Measurements from ENCODE around the gene NEDD4L. TPM values are rescaled to one million over a fixed set of nuclear protein-coding genes. Genes with fewer than 3 reads are reported as not detected.
"Not testable (repeated sequence)": the region's sequence is repeated elsewhere in the genome, so short reads cannot be mapped to it uniquely, and the experiment has no call there.

Gene NEDD4L
- polyA plus RNA-seq, 1 donor = 140 TPM

DNA sequence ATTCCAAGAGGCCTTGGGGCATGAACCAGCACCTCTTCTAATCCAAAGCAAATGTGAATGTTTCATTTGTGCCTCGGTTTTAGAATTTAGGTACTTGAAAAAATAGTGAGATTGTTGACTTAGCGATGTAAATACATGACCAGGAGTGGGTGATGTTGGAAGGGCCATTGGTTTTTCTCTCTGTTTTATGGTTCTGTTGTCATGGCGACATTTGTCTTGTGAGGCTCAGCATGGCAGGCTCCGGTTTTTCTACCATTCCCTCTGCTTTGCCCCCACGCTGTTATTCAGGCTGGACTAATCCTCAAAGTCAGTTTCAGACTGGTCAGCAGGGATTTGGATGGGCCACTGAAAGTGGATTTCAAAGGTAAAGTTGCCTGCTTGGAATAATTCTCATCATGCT is 329.5 kb downstream of the NEDD4L start:
- DNase-seq = no peak

- no peak for DNase-seq
Observed at GRCh38 chr18:58375051-58375450, 331.0 kb downstream of the NEDD4L start.

GRCh38 chr18:58378411-58379379 is 334.7 kb downstream of the NEDD4L start:
- no peak for DNase-seq

DNA sequence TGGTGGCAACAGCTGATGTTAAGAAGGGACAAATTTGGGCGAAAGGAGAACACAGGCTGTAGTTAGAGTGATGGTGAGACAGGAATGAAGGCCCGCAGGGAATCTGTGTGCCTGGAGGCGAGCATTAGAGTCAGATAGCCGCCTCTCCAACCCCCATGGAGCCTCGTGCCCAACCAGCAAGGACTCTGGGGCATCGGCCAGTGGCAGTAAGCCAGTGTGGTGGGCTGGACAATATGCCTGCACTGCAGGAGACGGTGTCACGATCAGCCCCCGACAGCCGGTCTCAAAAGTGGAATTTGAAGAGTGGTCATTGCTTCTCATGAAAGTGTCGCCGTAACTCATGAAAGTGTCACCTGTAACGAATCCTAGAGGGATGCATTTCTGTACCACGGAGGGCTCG is 335.4 kb downstream of the NEDD4L start:
- DNase-seq = no peak

DNA sequence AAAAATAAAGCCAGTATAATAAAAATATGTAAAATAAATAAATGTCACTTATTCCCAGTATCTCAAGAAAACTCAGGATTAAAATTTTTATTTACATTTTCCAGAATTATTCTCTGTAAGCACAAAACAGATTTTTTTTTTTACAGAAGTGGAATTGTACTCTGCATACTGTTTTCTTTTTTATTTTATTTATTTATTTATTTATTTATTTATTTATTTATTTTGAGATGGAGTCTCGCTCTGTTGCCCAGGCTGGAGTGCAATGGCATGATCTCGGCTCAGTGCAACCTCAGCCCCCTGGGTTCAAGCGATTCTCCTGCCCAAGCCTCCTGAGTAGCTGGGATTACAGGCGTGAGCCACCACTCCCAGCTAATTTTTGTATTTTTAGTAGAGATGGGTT is 336.1 kb downstream of the NEDD4L start:
- DNase-seq = not testable (repeated sequence)

- DNase-seq = no peak
Observed at GRCh38 chr18:58381676-58382411, 337.8 kb downstream of the NEDD4L start.

- no peak for DNase-seq
Observed at GRCh38 chr18:58382446-58382845, 338.4 kb downstream of the NEDD4L start.

GRCh38 chr18:58385472-58385871 is 341.4 kb downstream of the NEDD4L start:
- no peak for DNase-seq

DNA sequence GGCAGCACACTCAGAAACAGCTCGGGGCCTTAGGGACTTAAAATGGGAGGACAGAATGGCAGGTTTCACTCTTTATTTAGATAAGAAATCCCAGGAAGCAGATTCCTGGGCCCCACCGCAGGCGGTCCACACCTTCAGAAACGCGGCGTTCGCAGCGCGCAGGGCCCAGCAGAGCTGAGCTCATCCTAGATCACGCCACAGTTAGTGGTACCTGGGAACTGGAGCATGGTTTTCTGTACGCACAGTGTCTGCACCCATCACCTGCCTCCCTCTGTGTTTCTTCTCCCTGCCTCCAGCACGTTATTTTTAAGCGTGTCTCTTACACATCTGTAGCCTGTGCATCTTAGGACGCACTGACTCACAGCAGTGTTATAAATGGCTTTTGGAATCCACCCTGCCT is 342.8 kb downstream of the NEDD4L start:
- DNase-seq = no peak

DNA sequence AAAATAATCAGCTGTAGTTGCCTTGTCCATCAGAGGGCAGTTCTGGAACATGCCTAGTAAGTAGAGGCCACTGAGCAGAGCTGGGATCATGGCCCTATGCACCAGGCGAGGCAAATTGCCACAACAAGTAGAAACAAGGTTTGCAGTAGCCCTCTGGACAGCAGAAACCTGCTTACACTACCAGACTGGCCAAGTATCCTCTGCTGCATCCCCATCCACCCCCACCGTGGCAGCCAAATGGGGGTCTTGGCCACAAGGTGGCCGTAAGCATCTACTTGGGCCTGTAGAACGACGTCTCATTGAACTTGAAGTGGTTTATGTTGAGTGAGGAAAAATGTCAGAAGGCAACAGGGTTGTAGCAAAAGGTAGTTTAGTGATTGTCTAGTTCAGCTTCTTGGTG is 343.7 kb downstream of the NEDD4L start:
- no peak for DNase-seq

DNA sequence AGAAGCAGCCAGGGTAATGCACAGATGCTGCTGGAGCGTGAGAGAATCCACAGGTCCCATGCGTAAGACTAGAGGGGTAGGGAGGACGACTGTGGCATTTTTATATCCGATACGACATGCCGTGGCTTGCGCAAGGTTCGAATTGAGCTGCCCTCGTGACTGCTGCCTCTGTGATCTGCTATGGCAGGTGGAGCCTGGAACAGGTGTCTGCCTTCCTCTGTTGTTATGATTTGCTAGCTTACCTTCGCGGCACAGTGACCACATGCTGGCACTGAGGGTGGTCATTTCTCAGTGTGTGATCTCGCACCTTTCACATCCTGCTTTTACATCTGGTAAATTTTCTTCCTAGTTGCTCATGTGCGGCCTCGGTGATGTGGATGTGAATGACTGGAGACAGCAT is 344.7 kb downstream of the NEDD4L start:
- DNase-seq = no peak

- DNase-seq = no peak
Observed at GRCh38 chr18:58389745-58390144, 345.7 kb downstream of the NEDD4L start.

- peak; percentile 75 for DNase-seq
Observed at GRCh38 chr18:58390399-58390798, 346.4 kb downstream of the NEDD4L start.

- no peak for DNase-seq
Observed at GRCh38 chr18:58391231-58391825, 347.3 kb downstream of the NEDD4L start.

DNA sequence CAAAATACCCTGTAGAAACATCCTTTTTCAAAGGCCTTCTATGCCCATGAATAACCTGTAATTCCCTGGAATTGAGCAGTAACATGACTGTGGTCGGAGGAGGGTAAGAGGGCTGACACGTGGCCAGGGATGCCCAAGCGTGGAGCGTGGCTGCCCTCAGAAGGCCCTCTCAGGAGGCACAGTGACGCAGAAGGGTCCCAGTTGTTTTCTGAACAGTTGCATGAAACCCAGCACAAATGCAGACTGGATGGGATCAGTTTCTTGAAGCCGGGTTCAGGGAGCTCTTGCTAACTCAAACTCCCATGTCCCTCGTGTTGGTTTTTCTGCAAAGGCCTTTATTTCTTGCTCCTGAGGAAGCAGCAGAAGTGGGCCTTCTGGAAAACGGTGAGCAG is 347.9 kb downstream of the NEDD4L start:
- no peak for DNase-seq

DNA sequence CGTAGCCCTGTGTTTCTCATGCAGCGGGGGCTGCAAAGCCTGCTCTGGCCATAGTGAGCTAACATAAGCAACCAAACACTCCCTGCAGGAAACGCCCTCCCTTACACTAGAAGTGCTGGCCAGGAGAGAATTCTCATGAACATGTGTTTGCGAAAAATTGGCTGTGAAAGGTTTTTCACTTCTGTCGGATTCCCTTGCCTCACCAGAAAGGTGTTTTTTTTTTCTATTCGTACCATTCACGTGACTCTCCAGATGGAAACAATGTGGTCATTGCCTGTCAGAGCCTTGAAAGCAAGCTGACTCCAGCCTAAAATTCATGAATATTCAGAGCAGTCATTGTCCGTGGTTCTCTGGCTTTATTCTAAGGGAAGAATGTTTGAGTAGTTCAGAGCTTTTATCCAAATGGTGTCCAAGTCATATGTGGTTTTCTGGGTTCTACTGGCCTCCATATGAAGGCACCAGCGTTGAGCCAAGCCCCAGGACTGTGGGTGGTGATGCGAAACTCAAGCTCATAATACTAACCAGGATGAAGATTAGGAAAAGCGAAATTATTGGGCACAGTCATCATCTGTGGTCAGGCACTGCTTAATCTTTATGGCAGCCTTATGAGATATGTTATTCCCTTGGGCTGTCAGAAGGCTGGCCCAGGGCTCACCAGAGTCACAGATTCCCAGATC is 348.4 kb downstream of the NEDD4L start:
- DNase-seq = no peak

GRCh38 chr18:58393295-58393694 is 349.3 kb downstream of the NEDD4L start:
- DNase-seq = no peak

GRCh38 chr18:58394046-58394445 is 350.0 kb downstream of the NEDD4L start:
- no peak for DNase-seq

DNA sequence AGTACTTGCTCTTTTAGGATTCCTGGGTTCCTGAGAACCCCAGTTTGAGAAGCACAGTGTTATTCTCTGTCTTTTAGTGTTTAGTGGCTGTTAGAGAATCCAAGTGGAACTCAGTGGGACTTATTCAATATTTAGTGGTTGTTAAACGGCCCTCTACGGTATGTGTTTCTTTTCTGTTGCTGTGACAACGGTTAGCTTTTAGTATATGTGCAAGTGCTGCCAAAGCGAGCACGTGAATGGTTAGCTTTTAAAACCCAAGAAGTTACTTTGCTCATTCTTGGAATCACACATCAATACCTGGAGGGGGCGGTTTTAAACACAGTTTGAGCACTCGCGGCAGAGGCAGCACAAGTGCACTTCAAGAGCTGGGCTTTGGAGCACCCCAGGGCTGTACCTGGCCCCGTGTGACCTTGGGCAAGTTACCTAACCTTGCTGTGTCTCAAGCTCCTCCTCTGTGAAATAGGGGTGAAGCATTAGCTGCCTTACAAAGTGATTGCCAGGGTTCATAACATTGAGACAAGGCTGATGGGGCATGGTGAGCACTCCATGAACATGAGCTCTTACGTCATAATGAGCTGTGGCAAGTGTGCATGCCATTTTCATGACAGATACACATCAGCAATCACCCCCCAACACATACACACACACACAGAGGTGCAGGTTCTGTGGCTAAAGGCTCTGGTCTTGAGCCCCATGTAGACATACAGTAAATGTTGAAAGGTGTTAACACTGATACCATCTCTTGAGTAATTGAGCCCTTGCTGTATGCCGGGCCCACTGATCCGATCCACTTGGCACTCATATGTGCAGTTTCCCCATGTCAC is 350.8 kb downstream of the NEDD4L start:
- no peak for DNase-seq

- DNase-seq = no peak
Observed at GRCh38 chr18:58396144-58396543, 352.1 kb downstream of the NEDD4L start.

- DNase-seq = no peak
Observed at GRCh38 chr18:58396966-58397365, 352.9 kb downstream of the NEDD4L start.

Measured in left kidney (tissue), 2 donors.